HEK293T (cell line): Measurements from ENCODE around the gene RAPGEF1.

Source experiments
- ARNT ChIP-seq: fragments of 450-650 bp; IDR thresholded peaks from 2 replicates; pipeline ENCODE4 v1.6.1; 2017; ENCODE audit warnings: mild to moderate bottlenecking
- CTBP1 ChIP-seq: fragments of 450-650 bp; IDR thresholded peaks from 2 replicates; pipeline ENCODE4 v1.6.1; 2016; ENCODE audit warnings: borderline replicate concordance
- FOXM1 ChIP-seq: fragments of 450-650 bp; IDR thresholded peaks from 2 replicates; pipeline ENCODE4 v1.6.1; 2017; ENCODE audit warnings: mild to moderate bottlenecking, borderline replicate concordance
- HDGF ChIP-seq: fragments of 450-650 bp; IDR thresholded peaks from 2 replicates; pipeline ENCODE4 v1.6.1; 2017; ENCODE audit warnings: antibody characterized with exemption, borderline replicate concordance
- SP1 ChIP-seq: fragments of 450-650 bp; IDR thresholded peaks from 2 replicates; pipeline ENCODE4 v1.6.1; 2017
- TARDBP ChIP-seq: fragments of 450-650 bp; IDR thresholded peaks from 2 replicates; pipeline ENCODE4 v1.6.1; 2016

- TF ChIP-seq ARNT = no peak
- TF ChIP-seq FOXM1 = no peak
- TF ChIP-seq CTBP1 = no peak
- no peak for TF ChIP-seq TARDBP
- no peak for TF ChIP-seq SP1
- TF ChIP-seq HDGF = no peak
Measured at GRCh38 chr9:131769361-131769760, 29.5 kb upstream of the RAPGEF1 start.
